HUES64 (cell line): Measurements from ENCODE around the gene RIPK4.

Experiments used
- H3K27ac ChIP-seq: 2 replicates; pipeline ENCODE4 v1.7.0; 2013; ENCODE audit warnings: low read depth, low read length, inconsistent platforms
- H3K27me3 ChIP-seq: 2 replicates; pipeline ENCODE4 v1.6.1; 2013; ENCODE audit warnings: mild to moderate bottlenecking, low read length; ENCODE audit not compliant: insufficient read depth
- H3K36me3 ChIP-seq: 2 replicates; pipeline ENCODE4 v1.6.1; 2013; ENCODE audit warnings: mild to moderate bottlenecking, low read length; ENCODE audit not compliant: insufficient read depth
- H3K4me1 ChIP-seq: 2 replicates; pipeline ENCODE4 v1.6.1; 2013; ENCODE audit warnings: mild to moderate bottlenecking, low read length, moderate library complexity; ENCODE audit not compliant: insufficient read depth
- H3K4me3 ChIP-seq: 2 replicates; pipeline ENCODE4 v1.5.1; 2013; ENCODE audit warnings: mild to moderate bottlenecking, low read length, moderate library complexity
- H3K9ac ChIP-seq: 2 replicates; pipeline ENCODE4 v1.6.1; 2013; ENCODE audit warnings: mild to moderate bottlenecking, low read depth, low read length
- H3K9me3 ChIP-seq: 2 replicates; pipeline ENCODE4 v1.6.1; 2013; ENCODE audit warnings: low read depth, low read length; ENCODE audit not compliant: insufficient read depth
- WGBS: fragments of 150-250, 120-280 bp; methylation state at CpG from one replicate; pipeline ENCODE4 v1.1.7; 2013; ENCODE audit warnings: missing lambda C conversion rate; 5-methylcytosine and 5-hydroxymethylcytosine counted together

Gene RIPK4

DNA sequence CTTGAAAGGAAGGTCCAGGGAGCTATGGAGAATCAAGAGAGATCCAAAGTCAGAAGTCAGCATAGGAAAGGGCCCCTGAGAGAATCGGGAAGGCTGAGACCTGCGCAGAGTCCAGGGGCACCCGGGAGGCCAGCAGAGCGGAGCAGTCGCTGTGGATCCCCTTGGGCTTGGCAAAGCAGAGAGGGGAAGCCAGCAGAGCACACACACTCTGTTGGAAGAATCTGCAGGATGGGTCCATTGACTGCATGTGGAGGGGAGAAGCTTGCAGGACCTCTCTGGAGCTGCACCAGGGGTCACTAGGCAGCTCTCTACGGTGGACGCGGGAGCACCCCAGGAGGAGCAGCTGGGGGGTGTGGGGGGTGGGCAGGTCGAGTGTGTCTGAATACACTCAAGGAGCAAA lies 6.4 kb downstream of the RIPK4 start:
- Histone ChIP-seq H3K27me3 (peaks cover 70% of the 10 kb centered on the region), H3K36me3 (no peaks in the 10 kb centered on the region), H3K4me3 (no peak overlapping the region), H3K27ac (no peak overlapping the region), H3K9me3 (no peaks in the 10 kb centered on the region), H3K9ac (no peak overlapping the region), H3K4me1 (peaks cover 63% of the 10 kb centered on the region)
- 68% methylated on average over 9 of the region's 9 CpGs for WGBS

DNA sequence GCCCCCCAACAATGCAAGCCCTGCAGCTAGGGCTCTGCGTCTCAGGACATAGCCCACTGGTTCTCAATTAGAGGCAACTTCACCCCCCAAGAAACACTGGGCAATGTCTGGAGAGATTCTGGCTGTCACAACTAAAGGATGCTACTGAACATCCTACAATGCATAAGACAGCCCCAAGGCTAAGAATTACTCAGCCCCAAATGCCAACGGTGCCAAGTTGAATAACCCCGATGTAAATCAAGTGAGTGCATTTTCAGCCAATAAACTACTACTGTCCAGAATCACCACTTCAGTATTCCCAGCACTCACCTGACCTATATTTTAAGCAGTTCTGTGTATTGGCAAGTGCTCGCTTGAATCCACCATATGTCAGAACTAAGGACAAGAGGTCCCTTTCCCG lies 6.9 kb downstream of the RIPK4 start:
- 91% methylated on average over 5 of the region's 5 CpGs for WGBS
- Histone ChIP-seq H3K9me3 (no peaks in the 10 kb centered on the region), H3K4me1 (peaks cover 60% of the 10 kb centered on the region), H3K27me3 (peaks cover 70% of the 10 kb centered on the region), H3K4me3 (no peak overlapping the region), H3K36me3 (no peaks in the 10 kb centered on the region), H3K27ac (no peak overlapping the region), H3K9ac (no peak overlapping the region)

DNA sequence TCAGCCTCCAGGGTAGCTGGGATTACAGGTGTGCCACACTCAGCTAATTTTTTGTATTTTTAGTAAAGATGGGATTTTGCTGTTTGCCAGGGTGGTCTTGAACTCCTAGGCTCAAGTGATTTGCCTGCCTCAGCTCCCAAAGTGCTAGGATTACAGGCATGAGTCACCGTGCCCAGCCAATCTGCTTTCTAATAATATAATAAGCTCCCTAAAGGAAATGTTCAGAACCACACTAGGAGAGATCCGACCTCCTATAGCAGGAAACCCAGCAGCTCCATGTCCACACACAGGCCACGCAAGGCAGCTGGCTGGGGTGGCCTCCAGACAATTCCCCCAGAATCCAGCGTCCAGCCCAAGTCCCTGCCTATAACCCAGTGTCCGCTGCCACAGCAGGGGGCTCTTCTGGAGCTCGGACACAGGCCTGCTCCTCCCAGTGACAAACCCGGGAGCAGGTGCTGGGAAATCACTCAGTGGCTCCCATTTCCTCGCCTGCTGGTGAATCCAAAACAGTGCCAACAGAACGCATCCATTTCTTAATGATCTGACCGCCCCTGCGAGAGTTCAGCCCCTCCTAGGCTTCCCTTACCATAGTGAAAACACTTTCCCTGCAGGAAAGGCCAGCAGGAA lies 7.5 kb downstream of the RIPK4 start:
- no peak overlapping the region for H3K27ac ChIP-seq
- H3K4me1 ChIP-seq = peaks cover 60% of the 10 kb centered on the region
- H3K9me3 ChIP-seq = no peaks in the 10 kb centered on the region
- peaks cover 69% of the 10 kb centered on the region for H3K27me3 ChIP-seq
- no peak overlapping the region for H3K9ac ChIP-seq
- 61% methylated on average over 11 of the region's 11 CpGs for WGBS
- H3K36me3 ChIP-seq = no peaks in the 10 kb centered on the region
- H3K4me3 ChIP-seq = no peak overlapping the region

DNA sequence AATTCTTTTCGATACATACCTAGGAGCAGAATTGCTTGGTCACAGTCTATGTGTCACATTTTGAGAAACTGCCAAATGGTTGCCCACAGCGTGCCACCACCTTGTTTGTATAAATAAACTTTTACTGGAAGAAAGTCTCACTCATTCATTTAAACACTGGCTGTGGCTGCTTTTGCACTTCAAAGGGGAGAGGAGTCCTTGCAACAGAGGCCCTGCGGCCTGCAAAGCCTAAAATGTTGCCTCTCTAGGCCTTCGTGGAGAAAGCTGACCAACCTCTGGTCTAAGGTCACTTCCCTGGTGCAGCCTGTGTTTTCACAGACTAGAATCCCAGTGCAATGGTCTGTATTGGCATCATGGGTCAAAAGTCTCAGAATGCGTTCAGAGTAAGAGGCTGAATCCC lies 8.3 kb downstream of the RIPK4 start:
- Histone ChIP-seq H3K4me3 (no peak overlapping the region), H3K9me3 (no peaks in the 10 kb centered on the region), H3K4me1 (peaks cover 61% of the 10 kb centered on the region), H3K36me3 (no peaks in the 10 kb centered on the region), H3K27me3 (peaks cover 69% of the 10 kb centered on the region), H3K27ac (no peak overlapping the region), H3K9ac (no peak overlapping the region)
- 62% methylated on average over 5 of the region's 5 CpGs for WGBS

DNA sequence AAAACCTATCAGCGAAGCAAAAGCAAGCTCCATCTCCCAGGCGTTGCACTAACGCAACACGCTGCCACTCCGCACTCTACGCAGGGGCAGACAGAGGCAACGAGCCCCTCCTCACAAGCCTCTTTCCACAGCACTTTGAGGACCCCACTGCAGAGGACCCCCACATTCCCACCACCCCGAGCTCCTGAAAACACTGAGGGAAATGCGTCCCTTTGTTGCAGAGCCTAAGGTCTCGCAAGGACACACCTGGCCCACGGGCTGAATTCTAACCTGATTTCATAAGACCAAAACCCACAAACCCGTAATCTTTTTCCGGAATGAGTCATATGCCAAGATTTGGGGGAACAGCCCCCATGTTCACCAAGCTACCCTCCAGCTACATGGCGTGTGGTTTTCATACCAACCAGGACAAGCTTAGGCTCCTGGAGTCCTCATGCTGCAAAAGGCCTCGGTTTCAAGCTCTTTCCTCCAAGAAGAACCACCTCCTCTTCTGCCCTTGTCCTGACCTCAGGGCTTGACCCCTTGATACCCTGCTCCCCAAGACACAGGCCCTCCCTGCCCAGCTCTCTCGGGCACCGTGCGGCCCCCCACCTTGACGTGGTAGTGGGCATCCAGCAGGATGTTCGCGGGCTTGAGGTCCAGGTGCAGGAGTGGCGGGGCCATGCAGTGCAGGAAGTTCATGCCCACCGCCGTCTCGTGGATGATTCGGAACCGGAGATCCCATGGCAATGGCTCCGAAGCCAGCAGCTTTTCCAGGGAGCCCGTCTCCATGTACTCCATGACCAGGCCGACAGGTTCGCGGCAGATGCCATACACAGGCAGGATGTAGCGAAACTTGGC lies 10.7 kb downstream of the RIPK4 start:
- Histone ChIP-seq H3K27ac (no peak overlapping the region), H3K27me3 (peaks cover 59% of the 10 kb centered on the region), H3K36me3 (no peaks in the 10 kb centered on the region), H3K4me1 (peaks cover 64% of the 10 kb centered on the region), H3K4me3 (no peak overlapping the region), H3K9me3 (no peaks in the 10 kb centered on the region), H3K9ac (no peak overlapping the region)
- WGBS = 95% methylated on average over 33 of the region's 33 CpGs

DNA sequence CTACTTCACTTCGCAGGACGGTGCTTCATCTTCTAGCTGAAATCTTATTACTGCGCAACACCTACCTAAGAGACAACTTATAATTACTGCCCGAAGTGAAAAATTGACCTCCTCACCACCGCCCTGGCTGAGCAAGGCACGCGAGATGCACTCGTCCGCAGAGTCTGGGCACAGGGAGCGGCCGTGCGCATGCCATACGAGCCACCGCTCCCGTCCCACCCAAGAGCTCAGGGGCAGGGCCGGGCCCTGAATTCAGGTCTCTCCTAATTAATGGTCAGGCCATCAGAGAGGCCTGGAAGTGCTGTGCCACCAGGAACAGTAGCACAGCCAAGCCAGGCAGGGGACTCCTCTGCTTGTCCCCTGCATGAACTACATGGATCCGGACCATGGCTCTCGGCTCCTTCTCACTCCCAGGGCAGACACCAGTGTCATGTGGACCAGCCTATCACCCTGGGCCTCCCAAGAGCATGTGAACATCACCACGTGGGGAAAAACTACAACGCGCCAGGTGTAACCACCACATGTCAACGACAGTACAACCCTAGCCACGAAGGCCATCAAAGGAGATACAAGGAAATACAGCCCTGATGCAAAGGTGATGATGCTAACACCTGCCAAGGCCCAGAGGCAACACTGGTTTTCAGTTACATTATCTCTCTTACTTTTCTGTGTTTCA lies 11.5 kb downstream of the RIPK4 start:
- peaks cover 52% of the 10 kb centered on the region for H3K27me3 ChIP-seq
- whole genome bisulfite sequencing = 93% methylated on average over 23 of the region's 23 CpGs
- H3K4me1 ChIP-seq = peaks cover 60% of the 10 kb centered on the region

DNA sequence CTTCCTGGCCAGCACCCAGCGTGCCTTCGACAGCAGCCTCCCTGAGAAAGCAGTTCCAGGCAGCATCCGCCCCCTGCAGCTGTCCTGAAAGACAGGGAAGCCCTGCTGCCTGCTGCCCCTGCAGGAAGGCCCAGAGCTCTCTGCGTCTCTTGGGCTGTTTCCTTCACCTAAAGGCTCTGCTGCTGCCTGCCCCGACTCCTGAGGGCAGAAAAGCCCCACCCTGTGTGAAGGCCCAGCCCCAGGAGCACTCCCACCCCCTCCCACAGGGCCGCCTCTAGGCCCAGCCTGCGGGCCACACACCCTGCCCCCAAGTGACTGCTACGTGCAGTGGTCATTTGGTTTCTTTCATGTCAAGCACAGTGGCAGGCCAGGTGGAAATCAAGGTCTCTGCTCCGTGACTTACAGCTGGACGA lies 12.4 kb downstream of the RIPK4 start:
- no peak overlapping the region for H3K4me3 ChIP-seq
- H3K27me3 ChIP-seq = peaks cover 43% of the 10 kb centered on the region
- H3K4me1 ChIP-seq = peaks cover 52% of the 10 kb centered on the region
- H3K36me3 ChIP-seq = no peaks in the 10 kb centered on the region
- H3K9me3 ChIP-seq = no peaks in the 10 kb centered on the region
- 24% methylated on average over 10 of the region's 10 CpGs for WGBS
- H3K27ac ChIP-seq = no peak overlapping the region
- no peak overlapping the region for H3K9ac ChIP-seq

More for the DNA sequence above, 11.5 kb downstream of the RIPK4 start:
- Histone ChIP-seq H3K9ac (no peak overlapping the region), H3K36me3 (no peaks in the 10 kb centered on the region), H3K9me3 (no peaks in the 10 kb centered on the region), H3K27ac (no peak overlapping the region), H3K4me3 (no peak overlapping the region)

DNA sequence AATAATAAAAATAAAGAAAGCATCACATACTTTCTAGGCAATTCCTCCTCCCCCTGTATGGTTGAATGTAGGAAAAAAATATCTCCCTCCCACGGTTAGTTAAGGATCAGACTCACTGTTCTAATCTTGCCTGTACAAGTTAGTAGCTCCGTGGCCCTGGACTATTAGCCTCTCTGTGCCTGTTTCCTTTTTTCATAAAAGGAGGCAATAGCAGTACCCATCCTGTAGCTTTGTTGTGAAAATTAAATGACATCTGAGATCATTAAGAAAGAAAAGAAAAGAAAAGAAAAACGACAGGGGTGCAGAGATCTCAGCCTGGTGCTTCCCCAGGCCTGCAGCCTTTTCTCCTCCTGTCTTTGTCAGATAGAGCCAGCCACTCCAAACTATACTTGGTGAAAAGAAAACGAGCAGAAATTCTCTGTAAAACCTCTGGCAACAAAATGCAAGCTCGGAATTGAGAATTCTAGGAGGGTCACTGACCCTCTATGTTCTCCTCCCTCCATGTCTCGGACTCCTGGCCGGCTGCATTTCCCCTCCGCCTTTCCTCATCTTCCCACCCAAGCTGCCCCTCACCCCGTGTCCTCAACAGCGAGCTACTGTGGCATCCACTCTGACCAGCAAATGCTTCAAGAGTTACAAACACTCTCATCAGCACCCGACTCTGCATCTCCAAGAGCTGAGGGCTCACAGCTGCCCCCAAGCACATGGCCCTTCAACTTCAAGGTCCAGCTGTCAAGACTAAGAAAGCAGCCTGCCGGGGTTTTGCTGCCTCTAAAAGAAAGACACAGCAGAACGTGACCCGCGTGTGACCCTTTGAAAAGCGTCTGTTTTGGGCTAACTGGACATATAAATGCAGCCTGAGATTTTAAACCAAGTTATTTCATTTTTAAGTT lies 13.6 kb downstream of the RIPK4 start:
- Histone ChIP-seq H3K9ac (no peak overlapping the region), H3K27ac (no peak overlapping the region), H3K9me3 (no peaks in the 10 kb centered on the region), H3K4me3 (no peak overlapping the region), H3K4me1 (peaks cover 42% of the 10 kb centered on the region), H3K27me3 (peaks cover 40% of the 10 kb centered on the region), H3K36me3 (peaks cover 3% of the 10 kb centered on the region; the same call in 1 of the 2 replicates)
- 43% methylated on average over 16 of the region's 16 CpGs for WGBS

DNA sequence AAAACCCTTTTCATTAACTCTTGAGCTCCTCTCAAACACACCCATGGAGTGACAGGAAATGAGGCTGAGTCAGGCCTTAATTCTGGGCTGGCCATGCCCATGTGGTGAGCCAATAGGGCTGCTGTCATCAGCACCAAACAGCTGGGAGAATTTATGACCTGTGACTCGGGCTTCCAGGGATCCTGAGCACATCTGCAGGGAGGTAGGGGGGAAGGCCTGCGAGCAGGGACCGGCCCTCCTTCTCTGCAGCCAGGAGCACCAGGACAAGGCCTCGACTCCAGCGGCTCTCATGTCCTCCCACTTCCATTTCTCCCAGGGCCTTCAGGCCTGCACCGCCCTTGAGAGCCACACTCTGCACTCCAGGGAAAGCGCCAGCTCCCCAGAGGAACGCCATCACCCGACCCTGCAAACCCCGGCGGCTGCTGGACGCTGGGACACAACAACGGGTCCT lies 14.6 kb downstream of the RIPK4 start:
- Histone ChIP-seq H3K36me3 (peaks cover 8% of the 10 kb centered on the region; the same call in 1 of the 2 replicates), H3K27ac (no peak overlapping the region)

DNA sequence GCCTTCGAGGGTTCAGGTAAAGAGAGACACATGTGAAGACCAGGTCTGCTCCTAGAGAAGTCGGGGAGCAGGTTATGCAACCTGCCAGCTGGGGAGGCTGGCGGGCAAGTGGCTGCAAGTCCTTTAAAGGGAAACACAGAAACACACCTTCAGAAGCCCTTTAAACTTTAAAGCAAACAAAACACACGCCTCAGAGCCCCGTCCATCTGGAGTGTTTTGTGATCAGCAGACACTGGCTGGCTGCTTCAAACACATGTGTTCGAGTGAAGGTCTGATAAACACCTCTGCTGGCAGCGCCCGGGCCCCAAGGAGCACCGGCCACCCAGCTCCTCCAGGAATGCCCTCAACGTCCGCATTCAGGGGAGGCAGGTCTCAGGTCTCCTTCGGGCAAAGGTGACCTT lies 15.2 kb downstream of the RIPK4 start:
- WGBS = 77% methylated on average over 12 of the region's 12 CpGs
- H3K4me1 ChIP-seq = peaks cover 41% of the 10 kb centered on the region
- H3K9me3 ChIP-seq = no peaks in the 10 kb centered on the region
- H3K36me3 ChIP-seq = peaks cover 8% of the 10 kb centered on the region; the same call in 1 of the 2 replicates
- H3K27me3 ChIP-seq = peaks cover 40% of the 10 kb centered on the region
- no peak overlapping the region for H3K9ac ChIP-seq
- H3K27ac ChIP-seq = no peak overlapping the region
- no peak overlapping the region for H3K4me3 ChIP-seq

More for the DNA sequence above, 14.6 kb downstream of the RIPK4 start:
- WGBS = 56% methylated on average over 13 of the region's 13 CpGs
- peaks cover 41% of the 10 kb centered on the region for H3K4me1 ChIP-seq
- no peak overlapping the region for H3K9ac ChIP-seq
- no peaks in the 10 kb centered on the region for H3K9me3 ChIP-seq
- peaks cover 40% of the 10 kb centered on the region for H3K27me3 ChIP-seq
- no peak overlapping the region for H3K4me3 ChIP-seq
